Duodenal mucosa (tissue), 2 donors: ENCODE data around the gene MYADM.

Source experiments
- H3K27ac ChIP-seq: one replicate; pipeline ENCODE4 v1.7.0; 2013; ENCODE audit warnings: low read depth, low read length
- H3K27me3 ChIP-seq, 2 donors: one replicate each; pipeline ENCODE4 v1.7.0; 2013; ENCODE audit warnings: low read length in 2 of 2, control low read depth in 1 of 2; ENCODE audit not compliant: insufficient read depth in 2 of 2, control insufficient read depth in 1 of 2
- H3K36me3 ChIP-seq, 2 donors: one replicate each; pipeline ENCODE4 v1.7.0; 2013; ENCODE audit warnings: low read length in 2 of 2, control low read depth in 1 of 2; ENCODE audit not compliant: insufficient read depth in 2 of 2, control insufficient read depth in 1 of 2
- H3K4me1 ChIP-seq, 2 donors: one replicate each; pipeline ENCODE4 v1.7.0; 2013; ENCODE audit warnings: low read length in 2 of 2, control low read depth in 1 of 2; ENCODE audit not compliant: insufficient read depth in 2 of 2, control insufficient read depth in 1 of 2
- H3K4me3 ChIP-seq, 2 donors: one replicate each; pipeline ENCODE4 v1.7.0; 2013; ENCODE audit warnings: low read length in 2 of 2, low read depth in 1 of 2
- H3K9ac ChIP-seq, 2 donors: one replicate each; pipeline ENCODE4 v1.7.0; 2013; ENCODE audit warnings: low read length in 2 of 2, low read depth in 1 of 2
- H3K9me3 ChIP-seq, 2 donors: one replicate each; pipeline ENCODE4 v1.7.0; 2013; ENCODE audit warnings: low read length in 2 of 2, control low read depth in 1 of 2; ENCODE audit not compliant: control insufficient read depth in 1 of 2

Gene MYADM

DNA sequence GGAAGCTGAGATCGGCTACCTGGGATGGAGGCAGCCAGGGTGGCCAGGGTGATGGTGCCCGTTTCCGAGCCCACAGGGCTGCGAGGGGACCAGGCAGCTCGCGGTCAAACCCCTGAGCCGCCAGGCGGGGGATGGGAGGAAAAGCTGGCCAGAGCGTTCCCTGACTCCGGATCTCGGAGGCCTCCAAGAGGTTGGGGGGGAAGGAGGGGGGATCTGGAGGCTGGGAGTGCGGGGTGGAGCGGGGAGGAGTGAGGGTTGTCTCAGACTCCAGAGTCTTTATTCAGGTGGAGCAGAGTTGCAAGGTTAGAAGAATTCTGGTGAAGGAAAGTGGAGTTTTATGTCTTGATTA lies 42.5 kb downstream of the MYADM start:
- Histone ChIP-seq H3K9ac (no peak overlapping the region), H3K27ac (no peak overlapping the region), H3K4me3 (no peak overlapping the region)

DNA sequence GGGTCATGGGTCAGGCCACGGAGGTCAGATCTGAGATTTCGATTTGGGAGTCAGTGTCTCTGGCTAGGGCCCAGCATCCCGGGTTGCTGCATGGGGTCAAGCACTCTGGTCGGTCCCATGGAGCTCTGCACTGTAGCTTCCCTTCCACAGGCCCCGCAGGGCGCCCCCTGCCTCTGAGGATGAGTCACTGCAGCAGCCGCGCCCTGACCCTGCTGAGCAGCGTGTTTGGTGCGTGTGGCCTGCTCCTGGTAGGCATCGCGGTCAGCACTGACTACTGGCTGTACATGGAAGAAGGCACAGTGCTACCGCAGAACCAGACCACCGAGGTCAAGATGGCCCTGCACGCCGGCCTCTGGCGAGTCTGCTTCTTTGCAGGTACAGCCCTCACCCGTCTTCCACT lies 45.0 kb downstream of the MYADM start:
- Histone ChIP-seq H3K27ac (no peak overlapping the region), H3K4me1 (peaks cover 0 to 3% of the 10 kb centered on the region in 2 donors), H3K36me3 (no peaks in the 10 kb centered on the region), H3K27me3 (peaks cover 28 to 40% of the 10 kb centered on the region in 2 donors), H3K9me3 (no peaks in the 10 kb centered on the region), H3K9ac (no peak overlapping the region), H3K4me3 (no peak overlapping the region)

More for the DNA sequence above, 42.5 kb downstream of the MYADM start:
- Histone ChIP-seq H3K27me3 (peaks cover 29 to 55% of the 10 kb centered on the region in 2 donors), H3K4me1 (peaks cover 0 to 3% of the 10 kb centered on the region in 2 donors), H3K36me3 (no peaks in the 10 kb centered on the region), H3K9me3 (no peaks in the 10 kb centered on the region)

DNA sequence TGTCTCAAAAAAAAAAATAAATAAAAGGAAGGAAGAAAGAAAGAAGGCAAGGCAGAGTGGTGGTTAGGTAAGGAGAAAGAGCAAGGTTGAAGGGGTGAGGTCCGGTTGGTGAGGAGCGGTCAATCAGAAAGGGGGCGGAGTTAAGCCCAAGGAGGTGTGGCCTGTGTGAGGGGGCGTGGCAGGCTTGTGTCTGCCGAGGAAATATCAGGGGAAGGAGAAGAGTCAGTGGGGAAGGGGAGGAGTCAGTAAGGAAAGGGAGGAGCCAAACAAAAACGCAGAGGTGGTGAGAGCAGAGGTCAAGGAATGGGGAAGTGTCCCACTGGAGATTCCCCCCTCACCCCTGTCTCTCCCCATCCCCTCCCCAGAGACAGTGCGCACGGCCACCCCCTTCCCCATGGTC lies 47.3 kb downstream of the MYADM start:
- Histone ChIP-seq H3K4me1 (no peaks in the 10 kb centered on the region), H3K4me3 (no peak overlapping the region), H3K9ac (no peak overlapping the region), H3K27ac (no peak overlapping the region), H3K36me3 (no peaks in the 10 kb centered on the region), H3K9me3 (no peaks in the 10 kb centered on the region), H3K27me3 (peaks cover 9 to 20% of the 10 kb centered on the region in 2 donors)

DNA sequence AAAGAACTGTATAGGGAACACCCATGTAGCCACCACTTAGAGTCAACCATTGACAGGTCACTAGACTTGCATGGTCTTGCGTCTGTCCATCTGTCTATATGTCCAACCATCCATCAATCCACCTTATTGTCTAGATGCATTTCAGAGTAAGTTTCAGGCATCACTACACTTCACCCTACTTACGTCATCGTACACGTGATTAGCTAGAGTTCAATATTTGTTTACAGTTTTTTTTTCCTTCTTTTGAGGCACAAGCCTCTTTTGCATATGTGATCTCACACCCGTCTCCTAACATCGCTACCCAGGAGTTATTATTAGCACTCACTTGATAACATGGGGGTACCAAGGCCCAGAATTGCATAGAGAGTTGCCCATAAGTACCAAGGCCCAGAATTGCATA lies 48.3 kb downstream of the MYADM start:
- H3K36me3 ChIP-seq, result no peaks in the 10 kb centered on the region
- H3K27me3 ChIP-seq, result peaks cover 4 to 13% of the 10 kb centered on the region in 2 donors
- H3K4me1 ChIP-seq, result no peaks in the 10 kb centered on the region
- no peak overlapping the region for H3K9ac ChIP-seq
- H3K4me3 ChIP-seq, result no peak overlapping the region
- H3K27ac ChIP-seq, result no peak overlapping the region
- no peaks in the 10 kb centered on the region for H3K9me3 ChIP-seq

DNA sequence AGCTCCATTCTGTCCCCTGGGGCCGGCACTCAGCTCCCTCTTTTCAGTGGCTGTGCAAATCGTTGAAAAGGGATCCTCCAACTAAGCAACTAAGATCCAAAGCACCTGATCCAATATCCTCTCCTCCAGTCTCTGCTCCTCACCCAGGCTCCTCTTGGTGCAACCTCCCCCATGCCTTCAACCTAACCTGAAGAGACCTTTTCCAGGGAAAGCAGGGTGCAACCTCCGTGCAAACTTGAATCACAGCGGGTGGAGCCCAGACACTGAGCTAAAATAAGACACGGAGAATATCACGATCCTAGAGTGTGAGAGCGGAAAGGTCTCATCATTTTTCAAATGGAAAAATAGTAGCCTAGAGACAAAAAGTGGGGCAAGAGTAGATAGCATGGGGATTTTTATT lies 49.7 kb downstream of the MYADM start:
- Histone ChIP-seq H3K9me3 (no peaks in the 10 kb centered on the region), H3K9ac (no peak overlapping the region), H3K4me1 (no peaks in the 10 kb centered on the region), H3K27ac (no peak overlapping the region), H3K36me3 (no peaks in the 10 kb centered on the region), H3K4me3 (no peak overlapping the region), H3K27me3 (peaks cover 0 to 5% of the 10 kb centered on the region in 2 donors)
